Keratinocyte (primary cell): ENCODE results near the gene ITSN1. TPM values are rescaled to one million over a fixed set of nuclear protein-coding genes. Genes with fewer than 3 reads are reported as not detected.

Source experiments
- DNase-seq: peaks from one replicate; pipeline ENCODE4 v3.0.0-alpha.2; 2011; ENCODE audit warnings: low read depth, missing footprints, low spot score
- FAIRE-seq: peaks from 2 replicates; lab custom pipeline; 2011; peaks lifted over from hg19 to GRCh38; lab: Jason Lieb, UNC
- H2AFZ ChIP-seq: 2 replicates; pipeline ENCODE4 v1.6.0; 2012; ENCODE audit warnings: low read length, control low read depth, inconsistent platforms; ENCODE audit not compliant: control insufficient read depth
- H3K27ac ChIP-seq: 2 replicates; pipeline ENCODE4 v1.5.1; 2011; ENCODE audit warnings: low read length; ENCODE audit not compliant: control insufficient read depth, insufficient read depth
- H3K27me3 ChIP-seq: 3 replicates; pipeline ENCODE4 v1.6.0; 2011; ENCODE audit warnings: low read length; ENCODE audit not compliant: control insufficient read depth, insufficient read depth; ENCODE audit errors: extremely low read depth
- H3K36me3 ChIP-seq, 2 experiments: 2 replicates in 1 of 2; 3 replicates in 1 of 2; pipeline ENCODE4 v1.5.1; 2011; ENCODE audit warnings: low read length in 2 of 2, mild to moderate bottlenecking in 1 of 2; ENCODE audit not compliant: control insufficient read depth in 2 of 2, insufficient read depth in 2 of 2; ENCODE audit errors: extremely low read depth in 1 of 2
- H3K4me1 ChIP-seq: 3 replicates; pipeline ENCODE4 v1.5.1; 2011; ENCODE audit warnings: low read length; ENCODE audit not compliant: control insufficient read depth, insufficient read depth; ENCODE audit errors: extremely low read depth
- H3K4me2 ChIP-seq: 3 replicates; pipeline ENCODE4 v1.6.0; 2011; ENCODE audit warnings: low read depth, low read length; ENCODE audit not compliant: control insufficient read depth, insufficient read depth; ENCODE audit errors: extremely low read depth
- H3K4me3 ChIP-seq, 3 experiments: fragments of 200-600 bp in 1 of 3; sonication (generic) in 1 of 3; 2 replicates in 2 of 3; 3 replicates in 1 of 3; pipeline ENCODE4 v1.5.1; 2011 to 2016; ENCODE audit warnings: low read length in 3 of 3, mild to moderate bottlenecking in 3 of 3, control low read depth in 2 of 3, inconsistent platforms in 1 of 3, low read depth in 1 of 3, mixed read lengths in 1 of 3, mixed run types in 1 of 3, moderate library complexity in 1 of 3; ENCODE audit not compliant: control insufficient read depth in 2 of 3, insufficient read depth in 2 of 3; ENCODE audit errors: extremely low read depth in 1 of 3
- H3K79me2 ChIP-seq: 2 replicates; pipeline ENCODE4 v1.6.0; 2012; ENCODE audit warnings: low read length; ENCODE audit not compliant: control insufficient read depth, insufficient read depth
- H3K9ac ChIP-seq: 3 replicates; pipeline ENCODE4 v1.6.0; 2011; ENCODE audit warnings: low read length; ENCODE audit not compliant: control insufficient read depth, insufficient read depth; ENCODE audit errors: extremely low read depth
- H3K9me1 ChIP-seq: 3 replicates; pipeline ENCODE4 v1.6.0; 2011; ENCODE audit warnings: low read length; ENCODE audit not compliant: control insufficient read depth, insufficient read depth; ENCODE audit errors: extremely low read depth
- H3K9me3 ChIP-seq: 2 replicates; pipeline ENCODE4 v1.5.1; 2012; ENCODE audit warnings: low read depth, low read length; ENCODE audit not compliant: control insufficient read depth
- H4K20me1 ChIP-seq: 3 replicates; pipeline ENCODE4 v1.6.0; 2011; ENCODE audit warnings: low read length; ENCODE audit not compliant: control insufficient read depth, insufficient read depth; ENCODE audit errors: extremely low read depth
- EZH2 ChIP-seq: IDR thresholded peaks from one replicate; pipeline ENCODE4 v1.6.1; 2012; ENCODE audit warnings: inconsistent platforms, mild to moderate bottlenecking, low read length, moderate library complexity
- dilution Hi-C: fragments of 300-500 bp; cut with MboI; formaldehyde crosslinking; loops from one replicate; pipeline ENCODE4 v1.7.0; 2020; ENCODE audit warnings: low sequenced_read_pairs; ENCODE audit not compliant: extremely low pct_ligation_motif_present
- polyA plus RNA-seq, 5 experiments: library from polyadenylated mRNA; depleted of rRNA in 3 of 5; stranded (reverse) in 3 of 5; stranded (forward) in 1 of 5; unstranded in 1 of 5; fragments of >200 nt; gene quantifications; 1 replicate in 1 of 5; 2 replicates in 3 of 5; 3 replicates in 1 of 5; pipeline versions ENCODE4 v1.2.1 to v1.2.3, GENCODE V29; 2011 to 2012; ENCODE audit warnings: missing spikeins in 2 of 5, low read depth in 1 of 5, low replicate concordance in 1 of 5
- TF ChIP-seq, protein P1 (sequence below), 3 experiments: IDR thresholded peaks in 1 of 3; conservative IDR thresholded peaks in 1 of 3; optimal IDR thresholded peaks in 1 of 3; 2 replicates in 2 of 3; 3 replicates in 1 of 3; pipeline versions ENCODE3 to v1.5.1; 2011; ENCODE audit warnings: low read length in 3 of 3, mild to moderate bottlenecking in 3 of 3, moderate library complexity in 2 of 3, control low read depth in 1 of 3, inconsistent platforms in 1 of 3; ENCODE audit not compliant: insufficient read depth in 2 of 3; ENCODE audit errors: extremely low read depth in 1 of 3

The ITSN1 gene
- polyA plus RNA-seq, 1 donor (not counting 4 experiments of a cell fraction or from before 2014, with no cell fraction given) = 34.3 TPM

DNA sequence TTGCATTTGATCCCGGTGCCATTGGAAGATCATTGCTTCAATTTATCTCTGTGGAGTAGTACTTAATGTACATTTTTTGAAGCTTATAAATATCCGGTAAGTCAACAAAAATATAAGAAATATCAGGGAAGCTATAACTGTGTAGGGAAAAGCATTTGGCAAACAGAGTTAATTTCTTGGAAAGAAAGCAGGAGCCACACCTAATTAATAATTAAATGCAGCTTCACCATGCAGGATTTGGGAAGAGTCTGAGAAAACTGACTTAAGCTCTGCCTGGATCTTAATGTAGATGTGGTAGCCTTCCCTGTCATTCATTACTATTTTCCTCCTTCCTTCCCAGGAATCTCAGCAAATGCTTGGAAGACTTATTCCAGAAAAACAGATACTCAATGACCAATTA lies 138.8 kb downstream of the ITSN1 start:
- H3K79me2 ChIP-seq = no peaks in the 10 kb centered on the region
- no peaks in the 10 kb centered on the region for H3K9me1 ChIP-seq
- H2AFZ ChIP-seq = no peak overlapping the region
- H3K4me2 ChIP-seq = no peak overlapping the region
- H3K36me3 ChIP-seq = peaks cover 0 to 3% of the 10 kb centered on the region in 2 experiments
- dilution Hi-C loops = no loop called here
- H3K9me3 ChIP-seq = no peaks in the 10 kb centered on the region
- H3K9ac ChIP-seq = no peak overlapping the region
- no peak overlapping the region for H3K4me3 ChIP-seq
- FAIRE-seq (no peak), DNase-seq (no peak)
- H3K4me1 ChIP-seq = no peaks in the 10 kb centered on the region
- H3K27me3 ChIP-seq = no peaks in the 10 kb centered on the region
- TF ChIP-seq, protein P1, sequence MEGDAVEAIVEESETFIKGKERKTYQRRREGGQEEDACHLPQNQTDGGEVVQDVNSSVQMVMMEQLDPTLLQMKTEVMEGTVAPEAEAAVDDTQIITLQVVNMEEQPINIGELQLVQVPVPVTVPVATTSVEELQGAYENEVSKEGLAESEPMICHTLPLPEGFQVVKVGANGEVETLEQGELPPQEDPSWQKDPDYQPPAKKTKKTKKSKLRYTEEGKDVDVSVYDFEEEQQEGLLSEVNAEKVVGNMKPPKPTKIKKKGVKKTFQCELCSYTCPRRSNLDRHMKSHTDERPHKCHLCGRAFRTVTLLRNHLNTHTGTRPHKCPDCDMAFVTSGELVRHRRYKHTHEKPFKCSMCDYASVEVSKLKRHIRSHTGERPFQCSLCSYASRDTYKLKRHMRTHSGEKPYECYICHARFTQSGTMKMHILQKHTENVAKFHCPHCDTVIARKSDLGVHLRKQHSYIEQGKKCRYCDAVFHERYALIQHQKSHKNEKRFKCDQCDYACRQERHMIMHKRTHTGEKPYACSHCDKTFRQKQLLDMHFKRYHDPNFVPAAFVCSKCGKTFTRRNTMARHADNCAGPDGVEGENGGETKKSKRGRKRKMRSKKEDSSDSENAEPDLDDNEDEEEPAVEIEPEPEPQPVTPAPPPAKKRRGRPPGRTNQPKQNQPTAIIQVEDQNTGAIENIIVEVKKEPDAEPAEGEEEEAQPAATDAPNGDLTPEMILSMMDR (optimal IDR thresholded peaks at IDR 0.05 in 1 of 3, IDR thresholded peaks at IDR 0.05 in 1 of 3, conservative IDR thresholded peaks at IDR 0.05 in 1 of 3; ENCODE audit: extremely low read depth in 1 of 3, insufficient read depth in 2 of 3, low read length in 3 of 3) = no peak
- no peak for TF ChIP-seq EZH2
- H4K20me1 ChIP-seq = no peaks in the 10 kb centered on the region
- no peak overlapping the region for H3K27ac ChIP-seq

DNA sequence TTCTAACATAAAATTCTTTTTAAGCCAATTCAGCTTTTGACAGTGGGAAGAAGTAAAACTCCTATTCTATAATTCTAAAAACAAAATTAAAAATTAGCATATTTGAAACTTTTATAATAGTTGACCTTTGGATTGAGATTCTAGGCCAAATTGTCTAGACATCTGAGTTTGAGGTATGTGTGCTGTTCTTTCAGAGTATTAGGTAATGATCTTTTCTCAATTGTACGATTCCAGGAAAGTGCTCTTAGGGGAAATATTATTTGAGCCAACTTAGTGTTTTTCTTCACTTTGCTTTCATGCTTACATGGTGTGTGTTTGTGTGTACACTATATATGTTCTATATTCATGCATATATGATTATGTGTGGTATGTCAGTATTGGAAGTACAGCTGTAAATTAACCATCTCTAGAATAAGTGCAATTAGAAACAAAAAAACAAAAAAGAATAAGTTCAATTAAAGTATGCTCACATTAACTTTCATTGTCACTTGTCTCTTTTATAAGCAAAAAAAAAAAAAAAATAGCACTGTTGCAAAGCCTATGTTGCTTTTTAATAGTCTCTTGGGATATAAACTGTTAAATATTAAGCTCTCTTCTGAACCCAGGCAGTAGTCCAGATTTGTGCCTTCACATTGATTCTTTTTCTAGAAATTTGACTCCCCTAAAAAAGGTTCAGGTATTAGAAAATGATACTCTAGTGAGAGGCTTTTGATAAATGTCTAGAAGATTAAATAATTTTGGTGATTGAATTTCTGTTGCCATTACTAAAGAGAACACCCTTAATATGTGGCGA lies 141.1 kb downstream of the ITSN1 start:
- Histone ChIP-seq H3K9me3 (no peaks in the 10 kb centered on the region), H4K20me1 (no peaks in the 10 kb centered on the region), H2AFZ (no peak overlapping the region), H3K27me3 (no peaks in the 10 kb centered on the region), H3K9ac (no peak overlapping the region), H3K4me3 (no peak overlapping the region), H3K36me3 (peaks cover 3 to 6% of the 10 kb centered on the region in 2 experiments), H3K4me1 (no peaks in the 10 kb centered on the region), H3K27ac (no peak overlapping the region), H3K79me2 (no peaks in the 10 kb centered on the region), H3K9me1 (no peaks in the 10 kb centered on the region), H3K4me2 (no peak overlapping the region)
- dilution Hi-C loops = no loop called here
- DNase-seq (no peak), FAIRE-seq (no peak)
- TF ChIP-seq EZH2 = no peak
- TF ChIP-seq, protein P1 (optimal IDR thresholded peaks at IDR 0.05 in 1 of 3, IDR thresholded peaks at IDR 0.05 in 1 of 3, conservative IDR thresholded peaks at IDR 0.05 in 1 of 3; ENCODE audit: extremely low read depth in 1 of 3, insufficient read depth in 2 of 3, low read length in 3 of 3) = no peak
